ENCODE results near the gene EDDM13. TPM values are rescaled to one million over a fixed set of nuclear protein-coding genes. Genes with fewer than 3 reads are reported as not detected.
A peak's percentile ranks its signal among the peaks of the same experiment; 100 is the strongest.

EDDM13 gene
- total and polyA plus RNA-seq, 2 of the 13 experiments (the other 11 are each of a cell fraction or from before 2014, with no cell fraction given): not detected

GRCh38 chr19:56314381-56315076 lies 42.0 kb downstream of the EDDM13 start, which contains the start of gene ZSCAN5A (continued):
- TF ChIP-seq IRF9 (CRISPR knock-in tag; IDR thresholded peaks at IDR 0.05; ENCODE audit: borderline replicate concordance): peak; percentile 54; the same call in 1 of the 2 replicates
- no peak for TF ChIP-seq ZNF747 (CRISPR knock-in tag; IDR thresholded peaks at IDR 0.05; ENCODE audit: borderline replicate concordance)
- no peak for TF ChIP-seq ZZZ3 (CRISPR knock-in tag; IDR thresholded peaks at IDR 0.05; ENCODE audit: borderline replicate concordance)
- no peak for TF ChIP-seq EED (CRISPR knock-in tag; IDR thresholded peaks at IDR 0.05)
- no peak for TF ChIP-seq WIZ (CRISPR knock-in tag; IDR thresholded peaks at IDR 0.05)
- TF ChIP-seq JUN (CRISPR knock-in tag; IDR thresholded peaks at IDR 0.05): peak; percentile 72; the same call in 1 of the 2 replicates
- no peak for TF ChIP-seq JUNB (CRISPR knock-in tag; IDR thresholded peaks at IDR 0.05; ENCODE audit: borderline replicate concordance)
- TF ChIP-seq IKZF1 (IDR thresholded peaks at IDR 0.05): no peak
- TF ChIP-seq NCOR1 (IDR thresholded peaks at IDR 0.05; ENCODE audit: borderline replicate concordance, low read length): peak; percentile 29; the same call in 1 of the 2 replicates
- TF ChIP-seq ZNF276 (CRISPR knock-in tag; IDR thresholded peaks at IDR 0.05; ENCODE audit: low read depth): no peak
- TF ChIP-seq HNRNPUL1 (IDR thresholded peaks at IDR 0.05; ENCODE audit: low read depth, low read length): no peak
- TF ChIP-seq REPIN1 (CRISPR knock-in tag; IDR thresholded peaks at IDR 0.05; ENCODE audit: borderline replicate concordance, low read depth): peak; percentile 9; the same call in 1 of the 2 replicates
- TF ChIP-seq HNRNPL (IDR thresholded peaks at IDR 0.05; ENCODE audit: low read depth, low read length): 0 out of 2 replicates have a peak, but pooled peaks have one; percentile 25
- no peak for TF ChIP-seq TP53 (CRISPR knock-in tag; conservative IDR thresholded peaks at IDR 0.05)
- TF ChIP-seq CCAR2 (optimal IDR thresholded peaks at IDR 0.05; ENCODE audit: low read depth, low read length): no peak
- TF ChIP-seq SAFB2 (CRISPR knock-in tag; IDR thresholded peaks at IDR 0.05; ENCODE audit: borderline replicate concordance, low read depth): no peak
- no peak for TF ChIP-seq E2F2 (CRISPR knock-in tag; IDR thresholded peaks at IDR 0.05; ENCODE audit: borderline replicate concordance)
- TF ChIP-seq HOMEZ (CRISPR knock-in tag; IDR thresholded peaks at IDR 0.05; ENCODE audit: low read depth): no peak
- TF ChIP-seq ZNF891 (CRISPR knock-in tag; IDR thresholded peaks at IDR 0.05): no peak
- TF ChIP-seq HOXA5 (CRISPR knock-in tag; IDR thresholded peaks at IDR 0.05): no peak
- TF ChIP-seq SUZ12 (IDR thresholded peaks at IDR 0.05; ENCODE audit: low read depth, low read length): no peak
- TF ChIP-seq DNMT3B (CRISPR knock-in tag; conservative IDR thresholded peaks at IDR 0.05): 0 out of 2 replicates have a peak, but pooled peaks have one; percentile 74
- TF ChIP-seq ZNF784 (CRISPR knock-in tag; IDR thresholded peaks at IDR 0.05; ENCODE audit: borderline replicate concordance): no peak
- TF ChIP-seq CENPT (CRISPR knock-in tag; IDR thresholded peaks at IDR 0.05; ENCODE audit: low read depth): no peak
